ENCODE results near the gene COL4A1. TPM values are rescaled to one million over a fixed set of nuclear protein-coding genes. Genes with fewer than 3 reads are reported as not detected.

Gene COL4A1
- 73.8 to 107 TPM (median 86.4 TPM) in 5 replicates for total RNA-seq (2022; extraction: Qiagen RNA extraction)

GRCh38 chr13:110306960-110307766 lies at the start of gene COL4A1, which contains the start of gene COL4A2:
Gene COL4A1 (minus strand): TSS chr13:110307157. CDS start chr13:110307027, 130 bp downstream.
Gene COL4A2 (plus strand): TSS chr13:110307284. CDS start chr13:110307904, 620 bp downstream.

Other genes starting within 250 kb of the COL4A1 start
- 132 to 176 TPM (median 141 TPM) in 5 replicates for gene COL4A2, start 127 bp upstream of the COL4A1 start, total RNA-seq (2022; extraction: Qiagen RNA extraction)